DOHH2 (cell line): Measurements from ENCODE around the gene WFS1.

Experiments
- EZH2phosphoT487 ChIP-seq: fragments of 200-600 bp; sonication (generic); IDR thresholded peaks from 2 replicates; pipeline ENCODE4 v1.6.1; 2017; ENCODE audit warnings: borderline replicate concordance, mild to moderate bottlenecking, antibody characterized with exemption, low read length, moderate library complexity, mixed read lengths
- TF ChIP-seq, protein P1 (sequence below): fragments of 200-600 bp; sonication (generic); IDR thresholded peaks from one replicate; pipeline ENCODE4 v1.5.1; 2014; ENCODE audit warnings: antibody characterized with exemption, mild to moderate bottlenecking, low read depth, low read length; ENCODE audit not compliant: poor library complexity, severe bottlenecking

DNA sequence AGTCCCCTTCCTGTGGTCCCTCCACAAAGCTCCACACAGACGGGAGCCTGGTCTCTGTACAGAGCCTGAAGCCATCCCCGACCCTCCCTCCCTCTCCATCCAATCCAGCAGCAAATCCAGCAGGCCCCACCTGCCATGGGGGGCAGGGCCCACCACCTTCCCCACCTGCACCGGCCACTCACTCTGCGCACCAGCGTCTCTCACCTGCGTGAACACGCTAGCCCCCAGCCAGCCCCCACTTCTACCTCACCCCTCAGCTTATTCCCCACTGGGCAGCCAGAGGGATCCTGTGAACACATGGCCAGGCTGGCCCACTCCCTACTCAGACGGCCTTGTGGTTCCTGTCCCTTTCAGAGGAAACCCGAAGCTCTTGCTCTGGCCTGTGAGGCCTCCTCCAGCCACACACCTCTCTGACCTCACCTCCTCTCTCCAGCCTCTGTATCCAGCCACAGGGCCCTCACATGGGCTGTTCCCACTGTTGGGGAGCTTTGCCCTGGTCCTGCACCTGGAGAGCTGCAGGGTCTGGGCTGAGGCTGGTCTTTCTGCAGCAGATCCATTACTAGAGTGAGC, 70.9 kb downstream of the WFS1 start:
- TF ChIP-seq, protein P1, sequence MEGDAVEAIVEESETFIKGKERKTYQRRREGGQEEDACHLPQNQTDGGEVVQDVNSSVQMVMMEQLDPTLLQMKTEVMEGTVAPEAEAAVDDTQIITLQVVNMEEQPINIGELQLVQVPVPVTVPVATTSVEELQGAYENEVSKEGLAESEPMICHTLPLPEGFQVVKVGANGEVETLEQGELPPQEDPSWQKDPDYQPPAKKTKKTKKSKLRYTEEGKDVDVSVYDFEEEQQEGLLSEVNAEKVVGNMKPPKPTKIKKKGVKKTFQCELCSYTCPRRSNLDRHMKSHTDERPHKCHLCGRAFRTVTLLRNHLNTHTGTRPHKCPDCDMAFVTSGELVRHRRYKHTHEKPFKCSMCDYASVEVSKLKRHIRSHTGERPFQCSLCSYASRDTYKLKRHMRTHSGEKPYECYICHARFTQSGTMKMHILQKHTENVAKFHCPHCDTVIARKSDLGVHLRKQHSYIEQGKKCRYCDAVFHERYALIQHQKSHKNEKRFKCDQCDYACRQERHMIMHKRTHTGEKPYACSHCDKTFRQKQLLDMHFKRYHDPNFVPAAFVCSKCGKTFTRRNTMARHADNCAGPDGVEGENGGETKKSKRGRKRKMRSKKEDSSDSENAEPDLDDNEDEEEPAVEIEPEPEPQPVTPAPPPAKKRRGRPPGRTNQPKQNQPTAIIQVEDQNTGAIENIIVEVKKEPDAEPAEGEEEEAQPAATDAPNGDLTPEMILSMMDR = no peak
- no peak for TF ChIP-seq EZH2phosphoT487
